Suprapubic skin (tissue), 4 donors: ENCODE measurements around the gene NUBP1. TPM values are rescaled to one million over a fixed set of nuclear protein-coding genes. Genes with fewer than 3 reads are reported as not detected.

Source experiments
- DNase-seq, 2 donors: peaks; one replicate each; pipeline ENCODE4 v3.0.0-alpha.2; 2019; ENCODE audit warnings: low spot score in 2 of 2
- H3K27ac ChIP-seq: fragments of 200-600 bp; sonication (generic); one replicate; pipeline ENCODE4 v1.5.1; 2019
- H3K27me3 ChIP-seq: fragments of 200-600 bp; sonication (generic); one replicate; pipeline ENCODE4 v1.5.1; 2019
- H3K36me3 ChIP-seq: fragments of 200-600 bp; sonication (generic); one replicate; pipeline ENCODE4 v1.5.1; 2019
- H3K4me1 ChIP-seq: fragments of 200-600 bp; sonication (generic); one replicate; pipeline ENCODE4 v1.5.1; 2019
- H3K4me3 ChIP-seq: fragments of 200-600 bp; sonication (generic); one replicate; pipeline ENCODE4 v1.5.1; 2019; ENCODE audit warnings: mild to moderate bottlenecking
- H3K9me3 ChIP-seq: fragments of 200-600 bp; sonication (generic); one replicate; pipeline ENCODE4 v1.5.1; 2019
- CTCF ChIP-seq, 2 donors: fragments of 200-600 bp in 1 of 2; fragments of 450-650 bp in 1 of 2; sonication (generic) in 1 of 2; IDR thresholded peaks; one replicate each; pipeline ENCODE4 v1.5.1; 2016 to 2019; ENCODE audit warnings: antibody characterized with exemption in 2 of 2, mild to moderate bottlenecking in 1 of 2, moderate library complexity in 1 of 2
- EP300 ChIP-seq: sonication (generic); formaldehyde crosslinking; IDR thresholded peaks from one replicate; pipeline ENCODE4 v1.6.1; 2017; ENCODE audit warnings: antibody characterized with exemption
- POLR2A ChIP-seq, 2 donors: fragments of 450-650 bp; IDR thresholded peaks; one replicate each; pipeline ENCODE4 v1.6.1; 2017; ENCODE audit warnings: antibody characterized with exemption in 2 of 2, mild to moderate bottlenecking in 2 of 2, moderate library complexity in 2 of 2
- POLR2AphosphoS5 ChIP-seq, 3 donors: sonication (generic); formaldehyde crosslinking; IDR thresholded peaks; one replicate each; pipeline ENCODE4 v1.6.1; 2017; ENCODE audit warnings: antibody characterized with exemption in 3 of 3
- WGBS: methylation state at CpG from one replicate; pipeline ENCODE4 v1.1.5; 2018; 5-methylcytosine and 5-hydroxymethylcytosine counted together
- total RNA-seq, 4 donors: library from RNA; depleted of rRNA; stranded (reverse); fragments of >200 nt; gene quantifications; one replicate each; pipeline ENCODE4 v1.1.0, GENCODE V29; 2016

The NUBP1 gene
- total RNA-seq, 4 donors from 2014 or later: 12.2 to 19.2 (median 16.3) TPM

- Histone ChIP-seq H3K36me3 (no peaks in the 10 kb centered on the region), H3K27ac (no peak overlapping the region), H3K4me3 (no peak overlapping the region), H3K9me3 (no peaks in the 10 kb centered on the region), H3K27me3 (peaks cover 9% of the 10 kb centered on the region), H3K4me1 (no peaks in the 10 kb centered on the region)
- TF ChIP-seq POLR2AphosphoS5 (IDR thresholded peaks at IDR 0.05): no peak
- TF ChIP-seq EP300: no peak
- TF ChIP-seq POLR2A (IDR thresholded peaks at IDR 0.05): no peak
- TF ChIP-seq CTCF (IDR thresholded peaks at IDR 0.05): no peak
- WGBS: 81% methylated on average over 4 of the region's 4 CpGs
- DNase-seq: no peak
Observed at GRCh38 chr16:10813099-10813455, 69.4 kb downstream of the NUBP1 start.

GRCh38 chr16:10817514-10817913, 73.9 kb downstream of the NUBP1 start:
- no peak for DNase-seq
- Histone ChIP-seq H3K27me3 (peaks cover 15% of the 10 kb centered on the region), H3K27ac (no peak overlapping the region), H3K4me1 (no peaks in the 10 kb centered on the region), H3K4me3 (no peak overlapping the region), H3K9me3 (no peaks in the 10 kb centered on the region), H3K36me3 (no peaks in the 10 kb centered on the region)
- TF ChIP-seq CTCF (IDR thresholded peaks at IDR 0.05) (no peak), EP300 (no peak), POLR2AphosphoS5 (IDR thresholded peaks at IDR 0.05) (no peak), POLR2A (IDR thresholded peaks at IDR 0.05) (no peak)
- WGBS: 100% methylated on average over 1 of the region's 1 CpG

- Histone ChIP-seq H3K4me3 (no peak within 1 kb of the TSS), H3K9me3 (no peaks in the 10 kb centered on the region), H3K27me3 (peaks cover 15% of the 10 kb centered on the region), H3K36me3 (no peaks in the 10 kb centered on the region), H3K27ac (no peak within 1 kb of the TSS), H3K4me1 (no peaks in the 10 kb centered on the region)
- TF ChIP-seq CTCF (IDR thresholded peaks at IDR 0.05) (no peak), EP300 (no peak), POLR2AphosphoS5 (IDR thresholded peaks at IDR 0.05) (no peak), POLR2A (IDR thresholded peaks at IDR 0.05) (no peak)
- no peak for DNase-seq
- 53% methylated on average over 43 of the region's 64 CpGs for WGBS
Observed at GRCh38 chr16:10817963-10818941, 74.6 kb downstream of the NUBP1 start, which contains the start of gene TVP23A. Gene TVP23A, minus strand, starts transcription at chr16:10818794. Its CDS starts 301 bp downstream, at chr16:10818493.

Other genes starting within 250 kb of the NUBP1 start
- gene EMP2, start 163.2 kb upstream of the NUBP1 start, total RNA-seq: 100 to 1,000 TPM in 3 of 4 donors, 10 to 100 TPM in 1; 91.6 to 187 (median 139) TPM
- 1 to 10 TPM in 1 of 4 donors, under 1 TPM in 1, not detected in 2; 0.64 to 2.3 TPM for gene TEKT5, start 48.9 kb upstream of the NUBP1 start, total RNA-seq
- under 1 TPM in 1 of 4 donors, not detected in 3; 0.64 TPM for gene TVP23A, start 75.0 kb downstream of the NUBP1 start, total RNA-seq
- gene CIITA, start 133.4 kb downstream of the NUBP1 start, total RNA-seq: 10 to 100 TPM in 2 of 4 donors, 1 to 10 TPM in 2; 9.7 to 35.2 (median 18.5) TPM
- gene DEXI, start 198.6 kb downstream of the NUBP1 start, total RNA-seq: 10 to 100 TPM; 35.9 to 72.7 (median 58.3) TPM
- 10 to 100 TPM; 37.2 to 62.3 (median 39.0) TPM for gene CLEC16A, start 200.7 kb downstream of the NUBP1 start, total RNA-seq